GM18909 (cell line): Measurements from ENCODE around the gene GTF3C1.

Experiments used
- ATAC-seq: cut with Tn5 transposase; IDR thresholded peaks from one replicate; pipeline ENCODE4 v1.9.1; 2021; ENCODE audit warnings: mild to moderate bottlenecking; ENCODE audit not compliant: unreplicated experiment, poor library complexity

GTF3C1 gene

DNA sequence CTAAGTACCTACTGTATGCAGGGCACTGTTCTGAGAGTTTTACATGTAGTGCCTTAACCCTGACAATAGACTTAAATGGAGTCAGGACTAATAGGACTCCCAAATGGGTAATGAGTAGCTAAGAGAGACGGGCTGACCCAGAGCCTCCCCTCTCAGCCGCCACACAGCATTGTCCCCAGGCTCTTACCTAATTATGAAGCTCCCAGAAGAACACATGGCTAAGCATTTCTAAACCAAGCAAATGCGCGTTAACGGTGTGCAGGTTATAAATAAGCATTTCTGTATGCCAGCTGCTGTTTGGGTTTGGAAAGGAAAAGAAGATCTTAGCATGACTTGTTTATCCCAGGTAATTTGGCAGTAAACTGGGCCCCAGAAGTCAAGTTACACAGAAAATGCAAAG lies 14.5 kb upstream of the GTF3C1 start:
- no peak for ATAC-seq

DNA sequence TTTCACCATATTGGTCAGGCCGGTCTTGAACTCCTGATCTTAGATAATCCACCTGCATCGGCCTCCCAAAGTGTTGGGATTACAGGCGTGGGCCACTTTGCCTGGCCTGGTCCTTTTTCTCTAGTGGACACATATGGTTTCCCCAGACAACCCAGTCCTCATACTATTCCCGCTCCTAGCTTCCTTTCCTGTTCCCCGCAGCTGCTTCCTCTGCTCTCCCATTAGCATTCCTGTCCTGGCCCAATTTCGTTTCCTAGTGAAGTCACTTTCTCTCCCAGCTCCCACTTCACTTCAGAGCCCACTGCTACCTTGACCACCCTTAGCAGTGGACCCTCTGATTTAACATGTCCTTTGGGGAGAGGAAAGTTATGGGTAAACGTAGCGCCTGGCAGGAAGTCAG lies 11.5 kb upstream of the GTF3C1 start:
- no peak for ATAC-seq

DNA sequence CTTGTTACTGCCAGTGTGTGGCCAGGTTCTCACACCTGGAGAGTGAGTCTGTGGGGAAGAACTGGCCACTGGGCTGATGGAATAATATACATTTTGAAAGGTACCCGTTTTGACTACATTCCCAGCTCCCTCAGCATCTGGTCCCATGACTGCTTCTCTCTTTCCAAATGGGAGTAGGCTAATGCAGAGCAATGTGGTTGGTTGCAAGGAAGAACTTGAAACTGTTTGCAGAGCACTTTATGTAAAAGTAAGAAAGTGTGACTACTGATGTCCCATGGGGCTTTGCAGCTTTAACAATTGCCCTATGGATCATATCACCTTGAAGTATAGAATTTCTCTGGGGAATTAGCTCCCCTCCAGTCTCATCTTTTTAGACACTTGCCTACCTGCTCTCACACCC lies 9.2 kb upstream of the GTF3C1 start:
- no peak for ATAC-seq

DNA sequence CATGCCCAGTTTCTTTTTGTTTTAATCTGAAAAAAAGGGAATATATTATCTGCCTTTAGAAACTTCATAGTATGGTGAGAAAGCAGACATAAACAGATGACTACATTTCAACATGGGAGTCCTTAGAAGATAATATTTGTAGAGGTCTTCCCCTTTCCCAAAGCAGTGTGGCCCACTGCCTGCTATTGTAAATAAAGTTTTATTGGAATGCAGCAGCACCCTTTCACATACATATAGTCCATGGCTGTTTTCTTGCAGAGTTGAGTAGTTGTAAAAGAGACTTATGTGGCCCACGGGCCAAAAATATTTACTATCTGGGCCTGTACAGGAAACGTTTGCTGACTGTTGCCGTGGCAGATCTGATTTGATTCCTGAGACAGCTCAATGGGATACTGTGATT lies 8.7 kb upstream of the GTF3C1 start:
- ATAC-seq = no peak

DNA sequence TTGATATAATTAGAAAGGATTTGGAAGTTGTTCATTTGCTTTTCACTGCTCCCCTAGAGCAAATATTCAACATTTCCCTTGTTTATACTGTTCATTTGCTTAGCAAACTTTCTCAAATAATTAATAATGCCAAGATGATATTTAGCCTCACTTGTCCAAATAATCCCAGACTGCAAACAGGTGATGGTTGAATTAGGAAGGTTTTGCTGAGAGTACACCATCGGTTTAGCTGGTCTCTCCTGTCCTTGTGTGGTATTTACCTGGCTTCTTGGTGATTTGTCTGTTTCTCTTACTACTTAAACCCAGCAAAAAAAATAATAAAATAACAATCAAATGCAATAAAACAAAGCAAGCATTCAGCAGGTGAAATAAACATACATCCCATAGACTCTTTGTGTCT lies 6.8 kb upstream of the GTF3C1 start:
- ATAC-seq = no peak

DNA sequence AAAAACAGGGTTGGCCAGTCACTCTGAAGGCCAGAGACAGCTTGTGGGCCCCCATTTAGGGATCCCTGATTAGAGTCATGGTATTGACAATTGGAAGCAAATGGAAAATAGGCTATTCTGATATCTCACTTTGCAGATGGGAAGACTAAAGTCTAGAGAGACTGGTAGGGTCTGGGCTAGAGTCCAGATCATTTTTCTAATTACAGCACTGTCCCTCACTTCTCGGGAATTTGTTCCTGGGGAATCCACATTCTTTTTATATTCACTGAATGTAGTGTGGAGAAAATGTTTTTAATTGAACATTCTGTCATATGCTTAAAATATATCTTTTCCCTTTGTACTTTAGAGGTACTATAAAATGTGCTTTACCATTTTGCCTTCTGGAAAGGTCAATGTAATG lies 1.3 kb upstream of the GTF3C1 start:
- ATAC-seq = no peak

DNA sequence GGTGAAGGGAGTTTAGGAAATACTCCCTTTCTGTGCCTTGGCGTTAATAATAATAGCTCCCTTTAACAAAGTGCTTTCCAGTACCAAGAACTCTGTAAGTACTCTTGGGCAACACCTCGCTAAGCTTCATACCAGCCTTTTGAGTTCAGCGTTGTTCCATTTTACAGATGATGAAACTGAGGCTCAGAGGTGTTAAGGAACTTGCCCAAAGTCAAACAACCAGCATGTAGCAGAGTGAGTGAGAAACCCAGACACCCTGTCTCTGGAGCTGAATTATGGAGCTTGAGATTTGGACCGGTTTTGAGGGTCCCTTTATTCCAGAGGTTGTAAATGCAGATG lies 838 bp upstream of the GTF3C1 start:
- ATAC-seq = no peak

DNA sequence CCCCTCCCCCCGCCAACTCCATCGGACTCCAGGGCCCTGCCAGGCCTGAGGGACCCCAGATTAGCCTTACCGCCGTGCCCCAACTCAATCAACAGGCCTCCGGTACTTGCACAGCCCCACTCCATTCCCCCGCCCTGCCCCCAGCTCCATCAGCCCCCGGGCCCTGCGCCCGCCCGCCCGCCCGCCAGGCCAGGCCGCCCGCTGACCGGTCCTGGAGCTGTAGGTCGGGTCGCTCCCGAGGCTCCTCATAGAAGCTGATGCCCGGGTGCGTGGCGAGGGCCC lies 308 bp downstream of the GTF3C1 start:
- ATAC-seq = peak; percentile 25

DNA sequence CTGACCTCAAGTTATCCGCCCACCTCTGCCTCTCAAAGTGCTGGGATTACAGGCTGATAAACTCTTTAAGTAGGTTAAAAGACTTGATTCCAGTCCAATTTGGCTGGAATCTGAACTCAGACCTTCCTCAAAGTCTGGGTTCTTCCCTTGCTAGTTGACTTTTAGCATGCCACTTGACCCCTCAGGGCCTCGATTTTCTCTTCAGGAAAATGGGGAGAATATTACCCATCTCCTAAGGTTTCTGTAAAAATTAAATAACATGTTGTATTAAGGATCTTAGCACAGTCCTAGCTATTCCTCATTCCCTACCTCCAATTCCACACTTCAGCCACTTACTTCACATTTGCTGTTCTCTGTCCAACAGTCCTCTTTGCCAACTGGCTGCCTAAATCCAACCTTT lies 1.9 kb downstream of the GTF3C1 start:
- ATAC-seq = no peak

DNA sequence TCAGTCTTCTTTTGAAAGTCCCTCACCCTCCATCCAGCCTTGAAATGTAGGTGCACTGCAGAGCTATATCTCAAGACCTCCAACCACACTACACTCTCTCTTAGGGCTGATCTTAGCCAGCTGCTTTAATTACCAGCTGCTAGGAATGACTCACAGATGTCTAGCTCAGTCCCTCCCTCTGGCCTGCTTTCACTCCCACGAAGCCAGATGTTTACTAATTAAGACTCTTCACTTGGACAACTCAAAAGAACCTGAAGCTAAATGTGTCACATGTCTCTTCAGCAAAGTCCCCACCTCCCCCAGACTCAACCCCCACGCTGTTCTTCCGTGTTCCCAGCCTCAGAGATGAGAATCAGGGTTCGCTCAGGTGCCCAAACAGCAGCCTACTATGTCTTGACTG lies 2.6 kb downstream of the GTF3C1 start:
- ATAC-seq = no peak

DNA sequence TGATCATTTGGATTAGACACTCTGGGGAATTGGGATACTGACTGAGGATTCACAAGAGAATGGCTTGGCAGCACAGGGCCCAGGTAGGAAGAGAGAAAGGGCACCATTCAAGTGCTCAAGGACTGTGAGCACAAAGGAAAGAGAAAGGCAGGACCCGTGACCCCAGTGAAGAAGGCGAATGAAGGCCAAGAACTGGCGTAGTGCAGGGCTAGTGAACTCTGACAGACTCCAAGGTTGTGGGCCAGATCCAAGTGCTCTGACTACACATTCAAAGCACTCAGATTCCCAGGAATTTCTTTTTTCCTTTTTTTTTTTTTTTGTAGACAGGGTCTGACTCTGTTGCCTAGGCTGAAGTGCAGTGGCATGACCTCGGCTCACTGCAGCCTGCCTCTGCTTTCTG lies 5.0 kb downstream of the GTF3C1 start:
- ATAC-seq = no peak

DNA sequence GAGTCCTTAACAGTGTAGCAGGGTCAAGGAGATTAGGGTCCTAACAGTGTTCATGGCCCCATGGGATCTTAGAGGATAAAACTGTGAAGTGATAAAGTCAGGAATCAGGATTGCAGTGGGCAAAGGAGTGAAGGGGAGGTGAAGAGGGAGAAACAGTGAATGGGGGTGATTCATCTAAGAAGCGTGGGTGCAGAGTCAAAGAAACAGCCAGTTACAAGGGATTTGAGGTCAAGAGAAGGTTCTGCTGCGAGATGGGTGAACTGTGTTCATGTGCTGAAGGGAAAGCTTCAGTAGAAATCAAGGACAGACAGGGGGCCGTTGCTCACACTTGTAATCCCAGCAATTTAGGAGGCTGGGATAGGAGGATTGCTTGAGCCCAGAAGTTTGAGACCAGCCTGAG lies 5.9 kb downstream of the GTF3C1 start:
- ATAC-seq = no peak

DNA sequence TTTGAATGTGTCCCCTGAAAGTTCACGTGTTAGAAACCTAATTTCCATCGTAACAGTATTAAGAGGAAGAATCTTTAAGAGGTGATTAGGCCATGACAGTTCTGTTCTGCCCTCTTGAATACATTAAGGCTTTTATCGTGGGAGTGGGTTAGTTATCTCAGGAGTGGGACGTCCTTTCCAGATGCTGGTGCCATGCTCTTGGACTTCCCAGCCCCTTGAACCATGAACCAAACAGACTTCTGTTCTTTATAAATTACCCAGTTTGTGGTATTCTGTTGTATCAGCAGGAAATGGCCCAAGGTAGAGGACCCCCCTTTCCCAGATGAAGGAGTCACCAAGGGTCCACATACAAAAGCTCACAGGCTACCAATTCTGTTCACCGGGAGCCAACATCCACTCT lies 10.1 kb downstream of the GTF3C1 start:
- no peak for ATAC-seq

DNA sequence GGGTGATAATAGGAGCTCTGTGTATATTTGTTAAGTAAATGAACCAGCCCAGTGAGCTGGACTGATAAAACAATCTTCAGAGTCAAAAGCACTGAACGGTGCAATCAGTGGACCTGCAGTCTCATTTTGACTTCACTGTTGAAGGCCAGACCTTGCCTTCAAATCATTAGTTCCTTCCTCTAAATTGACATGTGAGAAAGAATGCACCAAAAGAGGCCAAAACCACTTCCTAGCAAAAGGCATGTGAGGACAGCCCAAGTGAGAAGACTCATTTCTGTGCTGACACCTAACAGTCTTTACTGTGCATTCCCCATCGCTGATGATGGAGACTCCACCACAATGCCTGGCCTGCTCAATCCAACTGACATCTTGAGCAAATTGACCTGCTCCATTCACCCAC lies 10.6 kb downstream of the GTF3C1 start:
- no peak for ATAC-seq

DNA sequence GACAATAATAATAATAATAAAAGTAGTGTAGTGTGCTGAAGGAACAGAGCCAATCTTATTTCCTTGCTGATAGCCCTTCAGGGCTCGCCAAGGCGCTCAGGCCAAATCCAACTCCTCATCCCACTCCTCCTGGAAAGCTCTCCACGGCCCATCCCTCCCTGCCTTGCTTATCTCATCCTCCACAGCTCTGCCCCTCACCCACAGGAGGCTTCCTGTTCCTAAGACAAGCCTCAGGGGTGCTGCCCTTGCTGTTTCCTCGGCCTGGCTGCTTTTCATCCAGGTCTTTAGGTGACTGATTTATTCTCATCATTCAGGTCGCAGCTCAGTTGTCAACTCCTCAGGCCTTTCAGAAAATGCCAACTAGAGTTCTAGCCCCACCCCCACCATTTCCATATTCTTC lies 11.2 kb downstream of the GTF3C1 start:
- ATAC-seq = no peak

DNA sequence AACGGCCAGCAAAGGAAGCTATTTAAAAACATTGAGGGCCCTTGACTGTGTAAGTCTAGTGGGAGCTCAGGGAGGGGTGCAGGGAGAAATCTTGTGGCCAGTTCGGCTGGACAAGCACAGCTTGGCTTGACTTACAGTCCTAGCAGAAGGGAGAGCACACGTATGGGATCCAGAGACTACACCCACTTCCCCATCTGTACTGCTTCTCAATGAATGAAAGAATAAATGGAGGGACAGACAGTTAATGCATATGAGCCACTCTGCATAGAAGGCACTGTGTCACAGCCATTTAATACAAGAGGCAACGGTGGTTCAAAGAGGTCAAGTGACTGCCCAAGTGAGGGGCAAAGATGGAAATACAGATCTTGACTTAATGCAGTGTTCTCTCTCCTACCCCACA lies 15.5 kb downstream of the GTF3C1 start:
- ATAC-seq = no peak

DNA sequence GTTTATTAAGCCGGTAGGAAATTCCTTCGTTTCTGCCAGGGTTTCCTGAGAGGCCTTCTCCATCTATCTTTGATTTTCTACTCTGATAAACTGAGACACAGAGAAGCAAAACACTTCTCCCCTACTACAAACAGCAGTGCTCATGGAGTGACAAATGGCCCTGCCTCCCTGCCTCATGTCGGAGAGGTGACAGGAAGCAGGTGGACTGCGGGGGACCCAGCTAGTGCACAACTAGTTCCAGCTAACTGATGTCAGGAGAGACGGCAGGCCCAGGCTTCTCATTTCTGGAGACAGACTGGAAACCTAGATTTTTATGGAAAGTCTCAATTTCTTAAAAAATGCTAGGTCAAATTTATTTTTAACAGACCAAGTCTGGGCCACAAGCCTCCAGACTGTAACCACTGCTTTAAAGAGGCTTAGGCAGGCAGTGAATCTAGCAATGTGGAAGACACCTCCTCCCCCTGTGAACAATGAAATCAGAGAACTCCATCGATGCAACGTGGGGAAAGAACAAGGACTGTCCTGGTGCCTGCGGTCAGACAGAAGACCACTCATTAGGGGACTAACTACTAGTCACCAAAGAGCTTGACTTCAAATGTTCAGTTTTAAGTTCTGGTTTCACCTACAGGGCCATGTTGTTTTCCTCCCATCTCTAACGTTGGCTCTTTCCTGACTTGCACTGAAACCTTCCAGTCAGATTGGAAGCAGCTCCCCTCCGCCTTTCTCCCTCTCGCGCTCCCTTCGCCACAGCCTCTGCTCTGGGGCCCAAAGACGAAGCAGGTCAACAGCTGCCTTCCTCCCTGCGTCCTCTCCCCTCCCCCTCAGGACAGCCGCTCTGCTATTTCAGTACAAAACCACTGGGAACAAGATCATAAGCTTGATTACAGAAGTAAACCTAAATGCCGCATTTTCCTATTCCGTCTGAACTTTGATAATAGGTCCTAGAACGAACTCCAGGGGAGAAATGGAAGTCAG lies 17.6 kb downstream of the GTF3C1 start:
- ATAC-seq = no peak

DNA sequence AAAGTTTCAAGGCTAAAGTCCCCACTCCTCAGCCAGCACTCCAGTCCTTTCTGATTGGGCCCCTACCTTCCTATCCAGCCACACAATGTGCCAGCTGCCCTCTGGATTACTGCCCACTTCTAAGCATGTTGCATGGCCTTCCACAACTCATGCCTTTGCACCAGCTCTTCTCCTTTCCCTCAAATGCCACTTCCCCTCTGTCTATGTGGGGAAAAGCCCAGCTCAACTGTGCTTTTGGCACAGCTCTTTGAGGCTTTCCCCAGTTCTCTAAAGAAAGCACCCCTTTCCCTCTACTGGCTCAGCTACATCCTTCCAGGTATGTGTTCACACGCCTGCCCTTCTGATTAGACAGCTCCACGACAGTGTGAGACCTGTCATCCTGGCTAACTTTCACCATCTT lies 18.5 kb downstream of the GTF3C1 start:
- no peak for ATAC-seq

DNA sequence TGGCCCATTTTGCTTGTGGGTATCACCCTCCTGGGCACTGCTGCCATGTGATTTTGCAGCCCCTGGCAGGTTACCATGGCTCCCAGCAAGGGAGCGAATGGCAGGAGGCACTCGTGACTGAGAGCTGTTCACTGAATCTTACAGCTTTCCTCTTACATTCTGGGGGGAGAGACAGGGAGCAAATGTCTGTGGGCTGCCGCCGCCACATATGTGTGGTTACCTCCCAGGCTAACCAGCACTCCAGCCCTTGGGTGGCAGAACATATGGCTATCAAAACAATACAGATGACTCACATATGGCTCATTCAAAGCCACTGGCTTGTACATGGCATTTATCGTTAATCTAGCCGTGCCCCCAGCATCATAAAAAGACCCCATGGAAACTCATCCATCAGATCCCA lies 19.8 kb downstream of the GTF3C1 start:
- ATAC-seq = no peak

DNA sequence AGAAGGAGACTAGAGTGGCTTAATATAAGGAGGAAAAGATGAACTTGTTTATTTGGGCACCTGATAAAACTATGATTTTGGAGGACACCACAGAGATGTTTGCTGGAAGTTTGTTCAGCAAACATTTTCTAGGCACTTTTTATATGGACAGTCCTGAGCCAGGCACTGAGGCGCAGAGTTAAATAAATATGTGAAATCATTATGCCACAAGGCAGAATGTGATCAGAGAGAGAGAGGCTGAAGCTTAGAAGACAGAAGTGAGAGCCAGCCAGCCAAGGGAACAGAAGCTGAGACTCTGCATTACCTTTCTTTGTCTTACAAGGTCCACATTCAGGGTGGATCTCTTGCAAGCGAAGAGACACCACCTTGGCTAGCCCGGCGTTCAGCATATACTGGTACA lies 21.4 kb downstream of the GTF3C1 start:
- ATAC-seq = no peak

DNA sequence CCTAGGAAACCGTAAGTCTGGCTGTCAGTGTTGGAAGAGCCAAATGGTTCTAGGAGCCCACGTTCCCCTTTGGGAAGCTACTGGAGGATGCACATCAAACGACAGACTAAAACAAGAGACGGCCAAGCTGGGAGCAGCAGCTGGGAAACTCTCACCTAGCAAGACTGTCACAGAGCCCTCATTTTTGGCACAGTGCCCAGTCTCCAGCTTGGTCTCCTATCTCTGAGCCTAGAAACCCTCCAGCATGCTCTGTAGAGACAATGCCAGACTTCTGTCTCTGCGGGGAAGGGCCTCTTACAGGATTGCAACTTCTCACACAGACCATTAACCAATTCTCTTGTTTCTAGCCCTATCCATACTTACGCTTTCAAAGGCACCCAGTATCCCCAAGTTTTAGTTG lies 23.5 kb downstream of the GTF3C1 start:
- no peak for ATAC-seq

DNA sequence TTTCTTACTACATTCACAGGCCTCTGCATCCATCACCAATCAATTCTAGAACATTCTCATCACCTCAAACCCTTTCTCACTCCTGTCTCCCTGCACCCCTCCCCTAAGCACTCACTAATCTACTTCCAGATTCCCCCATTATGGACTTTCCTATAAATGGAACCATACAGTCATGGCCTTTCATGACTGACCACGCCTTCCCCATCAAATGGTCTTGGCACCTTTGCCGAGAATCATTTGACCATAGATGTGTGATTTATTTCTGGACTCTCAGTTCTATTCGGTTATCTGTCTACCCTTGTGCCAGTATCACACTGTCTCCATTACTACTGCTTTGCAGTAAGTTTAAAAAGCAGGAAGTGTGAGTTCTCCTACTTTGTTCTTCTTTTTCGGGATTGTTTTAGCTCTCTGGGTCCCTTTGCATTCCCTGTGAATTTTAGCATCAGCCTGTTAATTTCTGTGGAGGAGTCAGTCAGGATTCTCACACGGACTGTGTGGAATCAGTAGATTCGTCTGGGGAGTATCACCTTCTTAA lies 27.5 kb downstream of the GTF3C1 start:
- ATAC-seq = no peak
